HG03135 (cell line): Measurements from ENCODE around the gene SHB.
A peak's percentile ranks its signal among the peaks of the same experiment; 100 is the strongest.

Experiments
- ATAC-seq: cut with Tn5 transposase; IDR thresholded peaks from one replicate; pipeline ENCODE4 v1.9.1; 2021; ENCODE audit warnings: mild to moderate bottlenecking, moderate library complexity; ENCODE audit not compliant: unreplicated experiment

The SHB gene

DNA sequence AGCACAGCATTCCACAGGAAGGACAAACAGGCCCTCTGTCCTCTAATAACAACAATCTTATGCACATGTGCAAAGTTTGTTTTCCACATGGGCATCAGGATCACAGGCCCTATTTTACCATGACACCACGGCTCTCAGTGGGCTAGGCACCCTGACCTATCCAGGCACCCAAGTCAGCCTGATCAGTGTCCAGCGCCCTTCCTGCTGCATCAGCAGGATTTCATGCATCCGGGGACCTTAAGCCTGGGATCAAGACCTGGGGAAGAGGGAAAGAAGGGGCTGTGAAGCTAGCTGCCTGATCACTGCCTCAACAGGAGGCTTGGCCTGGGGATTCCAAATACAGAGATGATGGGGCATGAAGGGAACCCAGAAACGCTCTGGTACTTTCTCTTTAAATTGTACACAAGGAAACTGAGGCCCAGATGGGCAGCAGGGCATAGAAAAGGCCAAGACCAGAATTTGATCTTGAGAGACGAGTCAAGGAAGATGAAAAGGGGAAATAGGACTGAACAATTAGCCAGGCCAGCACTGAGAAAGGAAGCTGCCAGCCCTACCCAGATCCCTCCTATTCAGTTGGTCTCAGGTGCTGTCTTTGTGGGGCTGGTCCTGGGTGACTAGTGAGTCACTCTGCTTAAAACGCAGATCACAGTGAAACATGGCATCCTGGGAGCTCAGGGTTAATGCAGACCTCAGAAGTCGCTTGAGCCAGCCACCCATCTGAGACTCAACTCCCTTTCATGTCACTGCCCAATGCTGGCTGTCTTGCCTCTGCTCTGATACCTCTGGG lies 57.9 kb downstream of the SHB start:
- ATAC-seq: no peak

DNA sequence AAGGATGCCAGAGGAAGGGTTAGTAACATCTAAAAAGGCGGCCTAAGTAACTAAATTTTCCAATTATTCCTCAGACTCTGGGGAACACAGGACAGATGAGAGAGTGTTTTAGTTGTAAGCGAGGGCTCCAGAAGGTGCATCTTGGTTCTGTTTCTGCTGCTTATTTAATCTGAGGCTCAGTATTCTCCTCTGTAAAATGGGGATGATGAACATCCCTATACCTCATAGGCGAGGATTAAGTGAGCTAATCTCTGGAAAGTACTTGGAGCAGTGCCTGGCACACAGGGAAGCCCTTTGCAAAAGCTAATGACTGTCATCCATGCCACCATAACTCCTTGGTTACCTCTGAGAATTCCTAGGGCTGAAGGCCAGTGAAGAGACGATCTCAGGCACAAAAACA lies 59.0 kb downstream of the SHB start:
- no peak for ATAC-seq

DNA sequence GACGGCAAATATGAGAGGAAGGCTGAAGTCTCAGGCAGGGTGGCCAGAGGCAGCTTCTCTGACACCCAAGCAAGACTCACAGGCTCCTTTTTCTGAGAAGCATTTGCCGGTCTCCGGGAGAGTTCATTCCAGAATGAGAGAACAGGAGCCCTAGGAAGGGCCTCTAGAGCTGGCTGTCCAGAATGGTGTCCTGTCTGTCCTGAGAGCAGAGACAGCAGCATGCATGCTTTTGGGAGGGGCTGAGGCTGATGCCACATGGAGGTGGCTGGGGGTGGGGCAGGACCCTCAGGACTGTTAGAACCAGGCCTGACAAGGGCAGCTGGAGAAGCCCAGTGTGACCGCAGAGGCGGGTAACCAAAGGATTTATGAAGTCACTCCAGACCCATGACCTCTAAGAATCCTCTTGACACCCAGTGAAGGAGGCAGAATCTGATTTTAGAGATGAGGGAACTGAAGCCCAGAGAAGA lies 60.0 kb downstream of the SHB start:
- ATAC-seq: no peak

GRCh38 chr9:38008168-38009034 lies 60.6 kb downstream of the SHB start:
- ATAC-seq: peak; percentile 75

- no peak for ATAC-seq
Measured at GRCh38 chr9:38007016-38007415, 62.0 kb downstream of the SHB start.

DNA sequence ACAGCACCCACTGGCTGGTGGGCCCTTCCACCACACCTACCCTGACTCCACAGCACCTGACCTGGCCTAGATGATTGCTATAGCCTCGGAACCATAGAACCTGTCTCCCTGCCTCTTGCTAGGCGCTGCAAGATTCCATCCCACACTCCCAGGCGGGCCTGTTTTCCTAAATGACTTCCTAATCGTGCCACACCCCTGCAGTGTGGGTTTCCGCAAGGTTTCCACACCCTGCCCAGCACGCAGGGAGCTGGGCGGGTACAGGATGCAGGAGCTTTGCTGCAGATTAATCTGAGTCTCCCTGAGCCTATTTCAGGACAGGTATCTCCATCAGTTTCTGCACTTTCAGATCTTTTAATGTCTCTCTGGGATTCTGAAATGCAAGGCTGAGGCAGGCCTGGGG lies 62.9 kb downstream of the SHB start:
- ATAC-seq: no peak

DNA sequence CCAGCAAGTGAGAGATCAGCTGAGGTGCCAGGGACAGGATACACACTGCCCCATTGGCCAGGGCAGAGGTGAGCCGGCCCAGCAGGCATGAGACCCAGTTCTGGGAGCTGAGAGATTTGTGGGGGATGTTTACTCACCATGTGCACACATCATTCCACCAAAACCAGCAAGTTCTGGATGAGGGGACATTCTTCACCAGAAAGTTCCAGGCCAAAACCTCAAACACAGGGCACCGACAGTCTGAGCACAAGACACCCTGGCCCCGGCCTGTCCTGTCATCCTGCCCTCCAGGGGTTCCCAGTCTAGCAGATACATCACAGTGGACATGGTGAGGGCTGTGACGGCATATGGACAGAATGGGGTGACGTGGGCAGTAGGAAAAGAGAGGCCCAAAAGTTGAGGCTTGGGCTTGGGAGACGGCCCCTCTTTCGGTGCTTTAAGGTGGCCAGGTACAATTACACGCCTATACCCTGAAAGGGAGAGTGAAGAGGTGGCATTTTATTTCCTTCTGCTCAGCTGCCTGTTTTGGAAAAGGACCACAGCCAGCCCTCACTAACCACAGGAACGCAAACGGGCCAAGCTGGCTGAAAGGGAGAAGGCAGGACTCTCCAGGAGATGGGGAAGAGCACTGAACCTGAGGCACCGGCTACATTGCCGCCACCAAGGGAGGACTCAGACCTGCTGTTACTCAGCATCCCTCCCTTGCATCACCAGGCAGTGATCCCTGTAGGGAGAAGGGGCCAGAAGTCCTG lies 64.0 kb downstream of the SHB start:
- ATAC-seq: no peak

DNA sequence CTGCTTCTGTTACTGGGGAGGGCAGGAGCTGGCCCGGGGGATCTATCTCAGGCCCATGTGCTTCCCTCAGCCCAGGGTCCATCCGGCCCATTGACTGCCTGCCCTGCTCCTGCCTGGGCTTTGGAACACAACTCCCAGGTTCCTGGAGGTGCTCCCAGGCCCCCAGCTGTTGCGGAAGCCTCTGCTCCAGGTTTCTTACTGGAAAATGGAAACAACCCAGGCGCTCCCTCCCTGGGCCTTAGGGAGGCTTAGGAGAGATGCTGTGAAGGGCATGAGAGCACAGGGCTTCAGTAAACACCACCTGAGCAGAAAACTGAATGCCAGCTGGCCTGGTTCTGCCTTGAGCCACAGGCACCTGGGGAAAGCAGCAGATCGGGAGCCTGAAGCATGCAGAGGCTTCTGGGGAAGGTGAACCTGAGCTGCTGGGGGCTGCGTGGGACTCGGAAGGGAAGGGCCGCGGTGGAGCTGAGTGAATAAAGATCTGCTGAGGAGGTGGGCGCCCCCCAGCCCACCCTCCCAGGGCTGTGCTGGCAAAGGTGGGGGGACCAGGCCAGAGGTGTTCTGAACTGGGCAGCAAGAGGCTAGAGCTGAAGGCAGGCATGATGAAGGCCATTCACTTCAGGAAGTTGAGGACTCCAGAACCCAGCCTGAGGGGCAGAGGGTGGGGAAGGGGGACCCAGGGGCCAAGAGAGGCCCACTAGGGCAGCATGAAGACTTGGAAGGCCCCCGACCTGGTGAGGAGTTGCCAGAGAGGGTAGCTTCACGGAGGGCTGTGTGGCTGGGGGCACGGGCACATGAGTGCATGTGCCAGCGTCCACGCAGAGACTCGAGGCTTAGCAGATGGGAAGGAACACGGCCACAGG lies 64.8 kb downstream of the SHB start:
- ATAC-seq: no peak

DNA sequence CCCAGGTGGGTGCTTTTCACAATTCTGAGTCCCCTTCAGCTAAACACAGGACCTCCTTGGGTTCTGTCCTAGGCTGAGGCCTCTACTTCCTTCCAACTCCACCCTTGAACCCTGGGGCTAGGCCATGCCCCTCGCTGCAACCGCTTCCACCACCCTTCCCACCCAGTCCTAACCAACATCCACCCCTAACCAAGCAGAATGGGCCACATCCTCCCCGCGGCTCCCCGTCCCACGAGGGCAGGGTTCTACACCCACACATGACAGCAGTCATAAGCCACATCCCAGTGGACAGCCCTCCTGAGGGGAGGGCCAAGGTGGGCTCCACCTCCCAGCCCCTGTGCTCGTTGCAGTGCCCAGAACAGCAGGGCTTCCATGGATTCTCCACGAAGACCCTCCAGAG lies 65.8 kb downstream of the SHB start:
- no peak for ATAC-seq

GRCh38 chr9:38001430-38001829 lies 67.6 kb downstream of the SHB start:
- ATAC-seq: no peak

DNA sequence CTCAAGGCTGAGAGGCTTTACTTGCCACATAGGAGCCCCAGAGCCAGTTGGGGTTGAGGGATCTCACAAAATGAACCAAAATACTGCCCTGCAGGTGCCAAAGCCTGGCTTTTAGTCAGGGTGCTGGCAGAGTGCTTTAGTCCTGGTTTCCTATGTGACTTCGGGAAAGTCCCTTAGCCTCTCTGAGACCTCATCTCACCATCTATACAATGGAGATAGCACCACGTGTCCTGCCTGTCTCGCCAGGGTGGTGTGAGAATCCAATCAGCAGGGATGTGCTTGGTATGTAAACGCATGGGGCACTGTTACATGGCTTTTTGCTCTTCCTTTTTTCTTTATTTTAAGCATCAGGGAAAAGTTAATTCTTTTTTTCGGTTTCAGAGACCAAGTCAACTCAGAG lies 68.3 kb downstream of the SHB start:
- no peak for ATAC-seq

GRCh38 chr9:38000332-38000731 lies 68.7 kb downstream of the SHB start:
- no peak for ATAC-seq

DNA sequence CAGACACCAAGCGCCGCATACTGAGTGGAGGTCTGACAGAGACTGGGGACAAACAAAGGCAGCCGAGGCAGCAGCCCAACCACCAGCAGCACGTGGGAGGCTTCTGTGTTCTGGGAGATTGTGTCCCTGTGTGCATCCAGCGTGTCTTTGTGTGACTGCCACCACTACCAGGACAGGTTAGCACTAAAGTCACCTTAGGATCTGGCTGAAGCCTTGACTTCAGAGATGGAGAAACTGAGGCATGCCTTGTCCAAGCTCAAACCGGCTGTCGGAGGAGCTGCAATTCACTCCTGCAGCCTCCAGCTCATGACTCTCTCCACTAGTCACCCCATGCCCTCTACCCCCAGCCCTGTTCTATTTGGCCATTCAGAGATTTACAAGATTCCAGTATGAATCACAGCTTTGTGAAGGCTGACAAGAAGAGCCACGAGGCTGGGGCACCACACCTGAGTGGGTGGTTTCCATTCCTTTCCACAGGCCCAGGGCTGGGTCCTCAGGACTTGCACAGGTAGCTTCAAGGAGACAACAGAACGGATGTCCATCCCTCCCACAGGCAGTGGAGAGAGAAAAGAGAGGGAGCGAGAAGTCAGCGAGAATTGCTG lies 69.3 kb downstream of the SHB start:
- no peak for ATAC-seq

GRCh38 chr9:37998881-37999587 lies 70.0 kb downstream of the SHB start:
- ATAC-seq: no peak

DNA sequence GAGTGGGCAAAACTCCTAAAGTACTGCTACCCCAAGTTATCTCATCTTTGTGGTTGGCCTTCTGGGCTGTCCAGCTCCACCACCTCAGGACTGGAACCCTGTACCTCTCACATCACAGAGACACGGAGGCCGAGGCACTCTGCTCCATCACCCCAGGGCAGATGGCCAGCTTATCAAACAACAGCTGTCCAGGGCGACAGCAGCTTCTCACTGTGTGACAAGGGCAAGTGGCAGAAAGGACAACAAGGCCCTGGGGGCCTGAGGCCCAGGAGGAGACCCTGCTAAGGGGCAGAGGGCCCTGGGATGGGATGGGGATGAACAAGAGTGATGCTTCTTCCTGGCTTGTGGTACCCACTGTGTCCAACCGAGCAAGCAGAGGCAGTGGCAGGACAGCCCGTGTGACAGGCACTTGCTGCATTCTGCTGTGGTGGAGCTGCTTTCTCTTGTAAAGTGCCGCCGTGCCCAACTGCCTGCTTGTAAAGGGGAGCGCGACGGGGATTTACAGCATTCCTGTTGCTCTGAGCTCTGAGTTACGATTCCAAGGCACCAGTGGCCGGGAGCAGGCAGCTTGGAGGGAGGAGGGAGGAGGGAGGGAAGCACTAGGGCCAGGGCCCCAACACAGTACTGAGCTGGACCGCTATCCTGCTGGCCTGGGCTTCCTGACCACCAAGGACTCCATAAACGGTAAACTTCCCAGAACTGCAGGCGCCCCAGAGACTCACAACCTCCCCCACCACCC lies 71.2 kb downstream of the SHB start:
- ATAC-seq: no peak

DNA sequence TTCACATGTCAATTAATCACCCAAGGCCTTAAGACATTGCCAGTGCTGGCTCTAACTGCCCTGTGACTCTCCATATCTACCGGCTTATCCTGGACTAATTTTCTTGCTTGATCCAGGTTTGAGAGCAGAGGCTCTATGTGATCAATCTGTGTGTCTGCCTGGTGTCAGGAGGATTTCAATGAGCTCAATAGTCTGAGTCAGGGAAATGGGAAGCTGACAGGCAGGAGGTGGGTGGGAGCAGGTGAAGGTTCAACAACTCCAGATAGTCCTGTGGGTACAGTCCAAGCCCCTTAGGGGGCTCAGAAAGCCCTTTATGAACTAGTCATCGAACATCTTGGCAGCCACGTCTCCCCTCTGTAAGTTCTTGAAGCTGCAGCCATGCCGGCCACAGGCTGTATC lies 72.2 kb downstream of the SHB start:
- ATAC-seq: no peak

DNA sequence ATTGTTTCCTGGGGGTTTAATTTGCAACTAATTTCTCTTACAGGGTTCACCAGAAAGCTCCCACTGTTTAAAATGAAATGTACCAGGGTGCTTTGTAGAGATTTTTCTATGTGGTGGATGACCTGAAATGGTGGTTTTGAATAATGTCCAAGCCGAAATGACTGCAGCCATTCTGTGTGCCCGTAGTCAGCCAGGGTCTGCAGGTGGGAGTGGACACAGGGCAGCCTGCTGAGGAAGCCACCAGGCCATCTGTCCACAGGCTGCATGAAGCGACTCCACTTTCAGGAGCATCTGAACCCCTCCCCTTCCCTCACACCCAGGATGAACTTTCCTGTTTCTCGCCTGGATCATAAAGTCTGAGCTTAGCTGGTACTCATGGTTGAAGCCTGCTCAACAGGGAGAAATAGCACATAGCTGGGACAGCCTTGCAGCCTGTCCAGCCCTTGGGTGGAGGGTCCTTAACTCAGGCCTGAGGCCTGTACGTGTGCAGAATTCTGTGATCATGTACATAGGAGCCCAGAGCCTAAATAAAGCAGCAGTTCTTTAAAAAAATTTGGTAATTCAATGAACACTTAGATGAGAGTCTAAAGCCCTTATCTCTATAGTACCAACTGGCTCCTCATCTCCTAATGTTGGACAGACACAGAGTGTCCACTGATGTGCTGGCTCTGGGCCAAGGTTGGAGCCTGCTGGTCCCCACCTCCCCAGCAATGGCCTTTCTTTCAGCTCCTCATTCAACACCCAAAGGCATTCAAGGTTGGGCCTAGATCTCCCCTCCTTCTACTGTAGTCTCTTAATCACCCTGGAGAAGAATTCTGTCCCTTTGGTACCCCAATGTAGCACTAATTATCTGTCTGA lies 72.8 kb downstream of the SHB start:
- no peak for ATAC-seq

- no peak for ATAC-seq
Measured at GRCh38 chr9:37995348-37995737, 73.7 kb downstream of the SHB start.
